Fibroblast of lung (primary cell): ENCODE data around the gene R3HDM4.

ENCODE experiments used
- EZH2 ChIP-seq: IDR thresholded peaks from 2 replicates; pipeline ENCODE4 v1.5.1; 2012; ENCODE audit warnings: low read length, control low read depth, mild to moderate bottlenecking; ENCODE audit errors: missing control alignments
- TF ChIP-seq, protein P1 (sequence below), 2 donors: IDR thresholded peaks in 1 of 2; conservative IDR thresholded peaks in 1 of 2; 1 replicate in 1 of 2; 2 replicates in 1 of 2; pipeline ENCODE4 v1.5.1; 2011 to 2012; ENCODE audit warnings: low read length in 2 of 2, control low read depth in 1 of 2, inconsistent platforms in 1 of 2, low read depth in 1 of 2, mild to moderate bottlenecking in 1 of 2

DNA sequence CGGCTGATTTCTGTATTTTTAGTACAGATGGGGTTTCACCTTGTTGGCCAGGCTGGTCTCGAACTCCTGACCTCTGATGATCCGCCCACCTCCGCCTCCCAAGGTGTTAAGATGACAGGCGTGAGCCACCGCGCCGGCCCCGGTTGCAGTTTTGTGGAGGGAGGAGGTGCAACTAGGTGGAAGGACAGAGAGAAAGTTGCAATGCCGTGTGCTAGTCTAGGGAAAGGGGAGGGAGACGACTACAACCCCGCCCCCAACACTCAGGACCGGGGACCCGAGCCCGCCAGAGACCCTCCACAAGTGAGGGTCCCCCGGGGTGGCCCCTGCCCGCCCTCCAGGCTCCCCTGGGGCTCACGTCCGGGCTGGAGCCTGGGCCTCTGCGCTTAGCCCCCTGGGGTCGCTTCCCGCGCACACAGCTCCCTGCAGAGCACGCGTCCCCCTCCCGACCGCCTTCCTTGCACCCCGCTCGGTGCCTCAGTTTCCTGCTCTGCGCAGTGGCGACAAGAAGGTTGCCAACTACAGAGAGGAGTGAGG is 11.6 kb upstream of the R3HDM4 start:
- TF ChIP-seq EZH2: no peak
- TF ChIP-seq, protein P1, sequence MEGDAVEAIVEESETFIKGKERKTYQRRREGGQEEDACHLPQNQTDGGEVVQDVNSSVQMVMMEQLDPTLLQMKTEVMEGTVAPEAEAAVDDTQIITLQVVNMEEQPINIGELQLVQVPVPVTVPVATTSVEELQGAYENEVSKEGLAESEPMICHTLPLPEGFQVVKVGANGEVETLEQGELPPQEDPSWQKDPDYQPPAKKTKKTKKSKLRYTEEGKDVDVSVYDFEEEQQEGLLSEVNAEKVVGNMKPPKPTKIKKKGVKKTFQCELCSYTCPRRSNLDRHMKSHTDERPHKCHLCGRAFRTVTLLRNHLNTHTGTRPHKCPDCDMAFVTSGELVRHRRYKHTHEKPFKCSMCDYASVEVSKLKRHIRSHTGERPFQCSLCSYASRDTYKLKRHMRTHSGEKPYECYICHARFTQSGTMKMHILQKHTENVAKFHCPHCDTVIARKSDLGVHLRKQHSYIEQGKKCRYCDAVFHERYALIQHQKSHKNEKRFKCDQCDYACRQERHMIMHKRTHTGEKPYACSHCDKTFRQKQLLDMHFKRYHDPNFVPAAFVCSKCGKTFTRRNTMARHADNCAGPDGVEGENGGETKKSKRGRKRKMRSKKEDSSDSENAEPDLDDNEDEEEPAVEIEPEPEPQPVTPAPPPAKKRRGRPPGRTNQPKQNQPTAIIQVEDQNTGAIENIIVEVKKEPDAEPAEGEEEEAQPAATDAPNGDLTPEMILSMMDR (conservative IDR thresholded peaks at IDR 0.05 in 1 of 2, IDR thresholded peaks at IDR 0.05 in 1 of 2; ENCODE audit: low read depth in 1 of 2, low read length in 2 of 2): no peak
